Stimulated activated CD4-positive, alpha-beta T cell treated with anti-CD3 and anti-CD28 coated beads, Interleukin-4, amount 100 ng/mL, for 4 hours (primary cell): ENCODE measurements around the gene CUL4B.
A peak's percentile ranks its signal among the peaks of the same experiment; 100 is the strongest.
"Not testable (repeated sequence)": the region's sequence is repeated elsewhere in the genome, so short reads cannot be mapped to it uniquely, and the experiment has no call there.

Experiments
- DNase-seq, 2 experiments: peaks; one replicate each; pipeline ENCODE4 v3.0.0-alpha.2; 2020

Gene CUL4B

DNA sequence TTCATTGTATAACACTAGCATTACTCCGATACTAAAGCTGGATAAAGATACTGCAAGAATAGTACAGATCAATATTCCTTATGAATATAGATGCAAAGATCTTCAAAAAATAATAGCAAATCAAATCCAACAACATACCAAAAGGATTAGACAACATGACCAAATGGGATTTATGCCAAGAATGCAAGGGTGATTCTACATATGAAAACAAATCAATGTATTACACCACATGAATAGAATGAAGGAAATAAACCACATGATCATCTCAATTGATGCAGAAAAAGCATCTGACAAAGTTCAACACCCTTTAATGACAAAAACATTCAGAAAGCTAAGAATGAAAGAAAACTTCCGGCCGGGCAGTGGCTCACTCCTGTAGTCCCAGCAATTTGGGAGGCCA lies 42.8 kb downstream of the CUL4B start:
- no peak for DNase-seq

DNA sequence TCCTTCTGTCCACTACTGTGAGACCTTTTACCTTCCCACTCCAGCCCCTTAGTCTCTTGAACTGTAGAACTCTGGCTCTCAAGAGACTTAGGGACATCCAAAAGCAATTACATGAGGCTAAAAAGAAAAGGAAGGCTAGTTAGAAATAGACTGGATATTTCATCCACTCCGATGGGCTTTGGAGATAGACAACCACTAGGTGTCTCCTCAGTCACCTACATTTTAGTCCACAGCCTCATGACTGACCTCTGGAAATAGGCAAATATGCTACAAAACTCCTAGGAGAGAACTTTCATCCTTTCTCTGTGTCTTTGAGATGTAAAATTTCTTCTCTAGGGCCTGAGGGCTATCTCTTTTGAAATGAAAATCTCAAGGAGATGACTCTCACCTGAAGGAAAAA lies 46.5 kb downstream of the CUL4B start:
- no peak for DNase-seq

DNA sequence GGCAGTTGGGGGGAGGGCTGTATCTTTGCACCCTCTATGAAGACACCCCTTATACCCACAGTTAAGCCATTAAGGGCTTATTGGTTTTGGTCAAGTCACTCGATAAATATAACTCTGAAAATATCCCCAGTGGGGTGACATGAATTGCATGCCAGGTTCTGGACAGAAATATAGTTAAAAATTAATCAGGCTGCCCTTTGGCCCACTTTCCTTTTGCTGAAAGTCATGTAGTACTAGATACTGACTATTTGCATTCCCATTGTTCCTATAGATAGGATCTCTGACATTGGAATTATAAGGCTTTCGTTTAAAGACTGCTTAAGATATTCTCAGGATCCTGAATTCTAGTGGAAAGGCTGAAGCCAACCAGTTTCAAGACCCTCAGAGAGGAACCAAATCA lies 48.1 kb downstream of the CUL4B start:
- no peak for DNase-seq

DNA sequence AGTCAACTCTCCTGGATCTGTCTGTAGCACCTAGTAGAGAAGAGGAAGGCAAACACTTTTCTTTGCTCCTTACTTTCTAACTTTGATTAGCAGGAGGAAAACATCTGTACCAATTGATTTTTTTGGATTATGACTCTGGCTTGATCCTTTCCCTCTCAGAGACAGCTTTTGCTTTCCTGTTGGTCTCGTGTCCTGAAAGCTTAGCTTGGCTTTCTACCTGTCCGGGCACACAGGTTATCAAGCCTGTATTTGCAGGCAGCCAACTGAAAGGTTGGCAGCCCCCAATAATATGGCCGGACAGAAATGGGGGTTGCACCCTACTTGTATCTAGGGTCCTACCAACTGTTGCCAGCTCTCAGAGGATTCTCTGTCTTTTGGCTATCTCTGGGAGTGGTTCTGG lies 48.5 kb downstream of the CUL4B start:
- no peak for DNase-seq

DNA sequence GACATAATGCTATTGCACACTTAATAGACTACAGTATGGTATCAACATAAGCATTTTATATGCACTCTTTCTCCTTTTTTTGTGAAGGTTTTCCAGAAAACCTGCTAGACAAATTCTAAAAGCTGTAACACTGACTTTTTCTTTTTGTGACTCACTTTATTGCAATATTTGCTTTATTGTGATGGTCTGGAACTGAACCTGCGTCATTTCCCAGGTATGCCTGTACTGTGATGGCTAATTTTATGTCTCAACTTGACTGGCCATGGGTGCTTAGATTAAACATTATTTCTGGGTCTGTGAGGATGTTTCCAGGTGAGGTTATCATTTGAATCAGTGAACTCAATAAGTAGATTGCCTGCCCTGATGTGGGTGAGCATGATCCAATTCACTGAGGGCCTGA lies 56.2 kb downstream of the CUL4B start:
- DNase-seq = no peak

DNA sequence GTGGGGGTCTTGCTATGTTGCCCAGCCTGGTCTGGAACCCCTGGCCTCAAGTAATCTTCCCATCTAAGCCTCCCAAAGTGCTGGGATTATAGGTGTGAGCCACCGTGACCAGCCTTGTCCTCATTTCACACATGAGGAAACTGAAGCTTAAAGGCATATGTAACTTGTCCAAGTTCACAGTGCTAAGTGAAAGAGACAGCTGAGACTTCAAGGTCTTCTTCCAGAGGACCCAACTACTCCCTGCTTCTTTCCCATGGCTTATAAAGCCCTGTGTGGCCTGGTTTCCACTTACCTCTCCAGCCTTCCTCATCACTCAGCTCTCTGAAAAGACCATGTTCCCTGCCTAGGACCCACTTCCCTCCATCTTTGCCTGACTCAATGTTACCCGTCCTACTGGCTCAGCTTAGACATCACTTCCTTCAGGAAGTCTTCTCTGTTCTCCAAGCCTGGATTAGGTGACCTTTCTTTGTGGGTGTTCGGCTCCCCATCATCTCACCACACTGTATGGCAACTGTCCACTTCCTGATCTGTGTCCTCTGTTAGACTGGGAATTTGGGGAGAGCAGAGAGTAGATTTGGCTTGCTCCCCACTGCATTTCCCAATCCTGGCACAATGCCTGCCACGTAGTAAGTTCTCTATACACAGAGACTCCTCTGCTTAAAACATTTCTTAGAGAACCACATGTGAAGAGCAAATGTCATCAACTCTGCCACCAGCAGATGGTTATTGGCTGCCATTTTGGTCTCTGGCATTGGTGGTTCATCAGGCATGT lies 61.3 kb downstream of the CUL4B start:
- no peak for DNase-seq

DNA sequence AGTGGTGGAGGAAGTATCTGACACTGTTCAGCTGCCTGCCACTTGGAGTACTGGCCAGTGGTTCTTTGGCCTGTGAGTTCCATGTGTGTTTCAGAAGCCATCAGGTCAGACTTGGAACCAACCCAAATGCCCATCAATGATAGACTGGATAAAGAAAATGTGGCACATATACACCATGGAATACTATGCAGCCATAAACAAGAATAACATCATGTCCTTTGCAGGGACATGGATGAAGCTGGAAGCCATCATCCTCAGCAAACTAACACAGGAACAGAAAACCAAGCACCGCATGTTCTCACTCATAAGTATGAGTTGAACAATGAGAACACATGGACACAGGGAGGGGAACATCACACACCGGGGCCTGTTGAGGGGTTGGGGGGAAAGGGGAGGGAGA lies 70.6 kb downstream of the CUL4B start:
- DNase-seq = not testable (repeated sequence)

DNA sequence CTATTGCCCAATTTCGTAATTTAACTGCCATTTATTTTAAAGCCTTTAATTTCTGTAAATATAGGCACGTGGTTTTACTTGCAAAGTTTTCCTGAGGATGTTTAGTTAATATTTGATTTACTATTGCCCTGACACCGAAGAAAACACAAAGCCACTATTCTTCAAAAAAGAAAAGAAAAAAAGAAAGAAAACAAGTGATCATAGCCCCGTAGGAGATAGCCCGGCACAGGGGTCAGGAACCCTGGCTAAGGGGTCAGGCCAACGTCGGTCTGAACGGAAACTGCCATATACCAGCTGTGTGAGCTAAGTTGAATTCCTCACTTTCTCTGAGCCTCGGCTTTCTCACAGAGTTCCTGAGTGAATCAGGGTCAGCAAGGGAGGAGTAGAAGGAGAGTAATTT lies 74.0 kb downstream of the CUL4B start:
- no peak for DNase-seq

DNA sequence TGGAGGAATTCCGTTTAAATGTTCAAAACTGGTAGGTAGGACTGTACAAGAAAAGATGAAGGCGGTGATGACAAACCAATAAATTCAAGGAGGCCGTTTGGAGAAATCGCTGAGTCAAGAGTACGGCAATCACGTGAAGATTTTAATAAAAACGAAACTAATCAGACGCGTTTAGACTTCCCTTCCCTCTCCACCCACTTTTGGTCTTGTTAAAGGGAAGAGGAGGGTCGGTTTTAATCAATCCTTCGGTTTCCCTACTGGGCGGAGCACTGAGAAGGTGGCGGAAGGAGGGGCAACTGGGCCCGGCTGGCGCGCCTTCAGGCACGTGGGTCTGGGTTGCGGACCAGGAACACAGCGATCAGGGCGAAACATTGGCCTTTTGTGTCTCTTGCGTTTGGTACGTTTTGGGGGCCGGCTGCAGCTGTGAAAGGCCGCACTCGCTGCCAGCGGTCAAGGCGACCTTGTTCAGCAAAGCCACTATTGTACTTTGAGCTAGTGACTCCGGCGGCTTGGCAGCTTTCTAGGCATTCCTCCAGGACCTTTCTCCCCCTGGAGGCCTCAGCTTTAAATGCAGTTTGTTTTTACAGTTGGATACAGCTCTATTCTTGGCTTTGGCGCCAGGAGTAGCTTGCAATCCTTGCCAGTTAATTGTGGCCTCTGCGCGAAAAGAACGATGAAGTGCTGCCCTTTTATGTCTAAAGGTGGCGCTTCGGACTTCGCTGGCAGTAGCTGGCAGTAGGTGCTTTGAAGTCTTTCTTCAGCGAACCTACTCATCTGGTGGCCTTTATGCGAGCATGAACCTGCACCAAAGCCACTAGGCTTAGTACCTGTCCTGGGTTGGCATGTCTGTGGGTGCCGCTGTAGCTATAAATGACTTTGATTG lies 74.9 kb downstream of the CUL4B start:
- peak; percentile 45 to 57 for DNase-seq

DNA sequence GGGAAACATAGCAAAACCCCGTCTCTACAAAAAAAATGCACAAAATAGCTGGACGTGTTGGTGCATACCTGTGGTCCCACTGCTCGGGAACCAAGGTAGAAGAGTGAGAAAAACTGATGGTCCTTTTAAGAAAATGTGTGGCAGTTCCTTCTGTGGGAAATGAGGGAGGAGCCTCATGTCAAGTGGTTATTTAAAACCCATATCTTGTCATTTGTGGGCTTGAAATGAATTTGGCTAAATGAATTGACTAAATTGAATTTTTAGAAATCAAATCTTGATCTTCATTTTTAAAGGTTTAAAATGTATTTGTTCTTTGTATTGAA lies 75.5 kb downstream of the CUL4B start:
- DNase-seq = no peak

DNA sequence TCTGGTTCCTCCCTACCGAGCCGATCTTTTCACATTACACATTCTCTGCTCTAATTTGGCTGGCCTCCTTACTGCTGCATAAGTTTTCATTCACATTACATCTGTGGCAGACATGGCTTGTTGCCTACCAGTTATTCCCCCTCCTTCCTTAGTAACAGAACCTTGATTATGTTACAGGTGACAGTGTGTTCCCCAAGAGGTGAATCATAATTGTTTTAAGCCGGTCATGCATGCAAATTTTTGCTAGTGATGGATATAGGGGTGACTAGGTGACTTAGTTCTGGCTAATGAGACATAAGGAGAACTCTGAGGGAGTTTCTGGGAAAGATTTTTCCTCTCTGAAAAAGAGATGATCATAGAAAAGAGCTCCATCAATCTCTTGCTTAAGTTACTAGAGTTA lies 83.3 kb downstream of the CUL4B start:
- no peak for DNase-seq

DNA sequence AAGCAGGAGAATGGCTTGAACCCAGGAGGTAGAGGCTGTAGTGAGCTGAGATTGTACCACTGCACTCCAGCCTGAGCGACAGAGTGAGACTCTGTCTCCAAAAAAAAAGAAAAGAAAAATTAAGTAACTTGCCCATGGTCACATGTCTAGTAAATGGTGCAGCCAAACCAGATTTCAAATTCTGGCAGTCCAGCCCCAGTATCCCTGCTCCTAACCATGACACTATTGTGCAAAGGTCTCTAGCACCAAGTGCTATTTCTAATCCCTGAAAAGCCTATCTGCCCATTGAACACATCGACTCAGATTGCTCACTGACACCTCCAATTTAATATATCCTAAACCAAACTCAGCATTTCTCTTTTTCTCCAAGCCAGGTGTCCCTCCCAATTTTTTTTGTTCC lies 84.0 kb downstream of the CUL4B start:
- no peak for DNase-seq

DNA sequence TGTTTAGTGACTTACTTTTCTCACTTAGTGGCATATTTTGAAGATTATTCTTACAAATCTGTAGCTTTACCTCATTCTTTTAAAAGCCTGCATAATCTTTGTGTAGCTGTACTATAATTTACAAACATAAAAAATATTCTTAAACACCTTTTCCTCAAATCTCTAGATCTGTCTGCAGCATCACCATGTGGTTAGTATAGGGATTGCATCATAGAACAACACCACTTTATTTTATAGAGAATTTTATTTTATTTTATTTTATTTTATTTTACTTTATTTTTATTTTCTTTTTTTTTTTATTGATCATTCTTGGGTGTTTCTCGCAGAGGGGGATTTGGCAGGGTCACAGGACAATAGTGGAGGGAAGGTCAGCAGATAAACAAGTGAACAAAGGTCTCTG lies 85.3 kb downstream of the CUL4B start:
- not testable (repeated sequence) for DNase-seq
